BJ (cell line): Measurements from ENCODE around the gene SSC4D. TPM values are rescaled to one million over a fixed set of nuclear protein-coding genes. Genes with fewer than 3 reads are reported as not detected.
"Not testable (repeated sequence)": the region's sequence is repeated elsewhere in the genome, so short reads cannot be mapped to it uniquely, and the experiment has no call there.

Source experiments
- CTCF ChIA-PET: fragments of 350-600 bp; formaldehyde crosslinking; extraction: SDS; loops from one replicate; lab custom pipeline; 2021; ENCODE audit warnings: antibody characterized with exemption, inconsistent platforms; lab: Yijun Ruan, JAX
- POLR2A ChIA-PET: fragments of 300-600 bp; sonication (Branson Sonifier 250); formaldehyde crosslinking; extraction: SDS; loops from one replicate; lab custom pipeline; 2021; ENCODE audit warnings: antibody characterized with exemption; lab: Charles Lee
- DNase-seq: peaks from one replicate; pipeline ENCODE4 v3.0.0-alpha.2; 2011; ENCODE audit warnings: low read depth
- H3K27me3 ChIP-seq: 2 replicates; pipeline ENCODE4 v1.6.0; 2011; ENCODE audit warnings: low read length; ENCODE audit not compliant: control insufficient read depth, insufficient read depth
- H3K36me3 ChIP-seq: 2 replicates; pipeline ENCODE4 v1.5.1; 2011; ENCODE audit warnings: low read length; ENCODE audit not compliant: control insufficient read depth, insufficient read depth
- H3K4me3 ChIP-seq: 2 replicates; pipeline ENCODE4 v1.5.1; 2011; ENCODE audit warnings: low read depth, mild to moderate bottlenecking, control low read depth, low read length
- CTCF ChIP-seq: IDR thresholded peaks from 2 replicates; pipeline ENCODE4 v1.5.1; 2011; ENCODE audit warnings: low read depth, mild to moderate bottlenecking, control low read depth, inconsistent platforms, low read length, moderate library complexity; ENCODE audit not compliant: insufficient read depth
- polyA plus RNA-seq: library from polyadenylated mRNA; depleted of rRNA; stranded (reverse); fragments of >200 nt; gene quantifications from 2 replicates; pipeline ENCODE4 v1.2.3, GENCODE V29; 2011

SSC4D gene
- polyA plus RNA-seq, 1 experiment, result 0.92 TPM

- TF ChIP-seq CTCF, result no peak
- no peaks in the 10 kb centered on the region for H3K27me3 ChIP-seq
- CTCF ChIA-PET, result interaction anchor here (1.7 kb wide), 1 partner anchor 9 kb away, joined by 5 read pairs; no protein-coding TSS in a partner anchor
- no peak for DNase-seq
- H3K36me3 ChIP-seq, result no peaks in the 10 kb centered on the region
- H3K4me3 ChIP-seq, result no peak overlapping the region
- POLR2A ChIA-PET, result interaction anchor here (0.5 to 1.0 kb wide), 5 partner anchors 41 to 209 kb away, joined by 3 to 8 read pairs (median 4); no protein-coding TSS in a partner anchor
Measured at GRCh38 chr7:76364198-76364584, 45.3 kb downstream of the SSC4D start.

GRCh38 chr7:76363754-76364153 is 45.7 kb downstream of the SSC4D start:
- H3K27me3 ChIP-seq, POLR2A ChIA-PET, DNase-seq, H3K4me3 ChIP-seq, H3K36me3 ChIP-seq: not testable (repeated sequence)
- CTCF ChIA-PET, result interaction anchor here (1.7 kb wide), 1 partner anchor 9 kb away, joined by 5 read pairs; no protein-coding TSS in a partner anchor

GRCh38 chr7:76359978-76360638 is 49.4 kb downstream of the SSC4D start:
- no peak for TF ChIP-seq CTCF
- ChIA-PET CTCF (interaction anchor here (0.7 to 2.5 kb wide), 9 partner anchors 9 to 182 kb away, joined by 3 to 15 read pairs (median 5); no protein-coding TSS in a partner anchor), POLR2A (interaction anchor here (0.5 to 0.6 kb wide), 2 partner anchors 12 to 41 kb away, joined by 3 to 5 read pairs; no protein-coding TSS in a partner anchor)
- Histone ChIP-seq H3K4me3 (no peak overlapping the region), H3K36me3 (no peaks in the 10 kb centered on the region), H3K27me3 (no peaks in the 10 kb centered on the region)
- no peak for DNase-seq

- peak overlapping the region; percentile 99 for H3K4me3 ChIP-seq
- POLR2A ChIA-PET, result interaction anchor here (0.6 kb wide), 1 partner anchor 29 kb away, joined by 4 read pairs; no protein-coding TSS in a partner anchor
- CTCF ChIA-PET, result interaction anchor here (0.7 to 2.5 kb wide), 11 partner anchors 10 to 181 kb away, joined by 3 to 15 read pairs (median 4); no protein-coding TSS in a partner anchor
- no peaks in the 10 kb centered on the region for H3K36me3 ChIP-seq
- DNase-seq, result peak; percentile 91
- TF ChIP-seq CTCF, result peak; percentile 90
- H3K27me3 ChIP-seq, result no peaks in the 10 kb centered on the region
Measured at GRCh38 chr7:76359111-76359977, 50.2 kb downstream of the SSC4D start.

- TF ChIP-seq CTCF, result no peak
- Histone ChIP-seq H3K4me3 (peak within 1 kb of the TSS; percentile 99), H3K36me3 (0 out of 2 replicates have a peak, but pooled peaks cover 2% of the 10 kb centered on the region), H3K27me3 (no peaks in the 10 kb centered on the region)
- DNase-seq, result no peak
- ChIA-PET CTCF (interaction anchor here (0.7 to 2.5 kb wide), 8 partner anchors 11 to 180 kb away, joined by 3 to 15 read pairs (median 5); no protein-coding TSS in a partner anchor), POLR2A (interaction anchor here (0.6 kb wide), 1 partner anchor 29 kb away, joined by 4 read pairs; no protein-coding TSS in a partner anchor)
Measured at GRCh38 chr7:76358481-76359110, 50.9 kb downstream of the SSC4D start, which contains the start of gene YWHAG. Gene YWHAG (minus strand): TSS chr7:76358991. CDS start chr7:76358808, 183 bp downstream.
